ENCODE data around the gene SPATA33.
"Not testable (repeated sequence)": the region's sequence is repeated elsewhere in the genome, so short reads cannot be mapped to it uniquely, and the experiment has no call there.

Gene SPATA33

DNA sequence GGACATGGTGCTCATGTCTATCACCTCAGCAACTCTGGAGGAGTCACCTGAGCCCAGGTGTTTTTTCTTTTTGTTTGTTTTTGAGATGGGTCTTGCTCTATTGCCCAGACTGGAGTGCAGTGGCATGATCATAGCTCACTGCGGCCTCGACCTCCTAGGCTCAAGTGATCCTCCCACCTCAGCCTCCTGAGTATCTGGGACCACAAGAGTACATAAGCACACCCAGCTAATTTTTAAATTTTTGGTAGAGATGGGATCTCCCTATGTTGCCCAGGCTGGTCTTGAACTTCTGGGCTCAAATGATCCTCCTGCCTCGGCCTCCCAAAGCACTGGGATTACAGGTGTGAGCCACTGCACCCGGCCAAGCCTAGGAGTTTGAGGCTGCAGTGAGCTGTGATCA is 32.0 kb downstream of the SPATA33 start:
- not testable (repeated sequence) for H3K9ac ChIP-seq (ENCODE audit: low read depth, low read length); H3K9me3 ChIP-seq (replicated peaks; ENCODE audit: low read length); H3K4me1 ChIP-seq (ENCODE audit: control insufficient read depth, insufficient read depth, low read length); H3K4me2 ChIP-seq (ENCODE audit: low read length); H3K4me3 ChIP-seq (ENCODE audit: low read length); H3K27me3 ChIP-seq (ENCODE audit: control insufficient read depth, insufficient read depth, low read length)
- H3K36me3 ChIP-seq (ENCODE audit: insufficient read depth, low read length), result peaks cover 45% of the 10 kb centered on the region

GRCh38 chr16:89690392-89690901 is 32.8 kb downstream of the SPATA33 start:
- H3K4me2 ChIP-seq (ENCODE audit: low read length), result no peak overlapping the region
- no peaks in the 10 kb centered on the region for H3K9me3 ChIP-seq (replicated peaks; ENCODE audit: low read length)
- no peak overlapping the region for H3K9ac ChIP-seq (ENCODE audit: low read depth, low read length)
- H3K4me3 ChIP-seq (ENCODE audit: low read length), result no peak overlapping the region
- peaks cover 49% of the 10 kb centered on the region for H3K36me3 ChIP-seq (ENCODE audit: insufficient read depth, low read length)
- H3K27me3 ChIP-seq (ENCODE audit: control insufficient read depth, insufficient read depth, low read length), result no peaks in the 10 kb centered on the region
- peaks cover 8% of the 10 kb centered on the region for H3K4me1 ChIP-seq (ENCODE audit: control insufficient read depth, insufficient read depth, low read length)

DNA sequence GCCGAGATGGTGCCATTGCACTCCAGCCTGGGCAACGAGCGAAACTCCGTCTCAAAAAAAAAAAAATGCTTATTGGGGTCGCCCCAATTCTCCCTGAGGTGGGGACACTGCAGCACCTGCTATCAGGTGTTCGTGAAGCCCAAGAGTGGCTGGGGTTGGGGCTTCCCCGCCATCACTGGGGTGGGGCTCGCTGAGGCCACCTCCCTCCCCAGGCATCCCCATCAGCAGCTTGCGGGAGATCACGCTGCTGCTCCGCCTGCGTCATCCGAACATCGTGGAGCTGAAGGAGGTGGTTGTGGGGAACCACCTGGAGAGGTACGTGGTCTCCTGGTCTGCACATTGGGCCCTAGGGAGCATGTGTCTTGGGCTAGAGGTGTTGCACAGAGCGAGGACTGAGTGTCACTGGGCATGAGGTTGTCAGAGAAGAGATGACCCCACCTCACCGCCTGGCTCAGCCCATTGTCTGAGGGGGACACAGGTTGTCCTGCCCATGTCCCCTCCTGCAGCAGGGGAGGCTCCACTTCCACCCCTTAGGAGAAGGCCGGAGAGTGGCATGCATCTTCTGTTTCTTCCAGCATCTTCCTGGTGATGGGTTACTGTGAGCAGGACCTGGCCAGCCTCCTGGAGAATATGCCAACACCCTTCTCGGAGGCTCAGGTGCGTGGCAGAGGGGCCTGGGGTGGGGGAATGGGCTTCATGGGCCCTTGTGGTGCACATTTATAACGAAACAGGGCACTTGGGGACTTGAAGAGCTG is 33.8 kb downstream of the SPATA33 start:
- Histone ChIP-seq H3K4me1 (ENCODE audit: control insufficient read depth, insufficient read depth, low read length) (peaks cover 8% of the 10 kb centered on the region), H3K9me3 (replicated peaks; ENCODE audit: low read length) (no peaks in the 10 kb centered on the region), H3K4me3 (ENCODE audit: low read length) (no peak overlapping the region), H3K4me2 (ENCODE audit: low read length) (no peak overlapping the region), H3K36me3 (ENCODE audit: insufficient read depth, low read length) (peaks cover 58% of the 10 kb centered on the region), H3K27me3 (ENCODE audit: control insufficient read depth, insufficient read depth, low read length) (no peaks in the 10 kb centered on the region), H3K9ac (ENCODE audit: low read depth, low read length) (no peak overlapping the region)

DNA sequence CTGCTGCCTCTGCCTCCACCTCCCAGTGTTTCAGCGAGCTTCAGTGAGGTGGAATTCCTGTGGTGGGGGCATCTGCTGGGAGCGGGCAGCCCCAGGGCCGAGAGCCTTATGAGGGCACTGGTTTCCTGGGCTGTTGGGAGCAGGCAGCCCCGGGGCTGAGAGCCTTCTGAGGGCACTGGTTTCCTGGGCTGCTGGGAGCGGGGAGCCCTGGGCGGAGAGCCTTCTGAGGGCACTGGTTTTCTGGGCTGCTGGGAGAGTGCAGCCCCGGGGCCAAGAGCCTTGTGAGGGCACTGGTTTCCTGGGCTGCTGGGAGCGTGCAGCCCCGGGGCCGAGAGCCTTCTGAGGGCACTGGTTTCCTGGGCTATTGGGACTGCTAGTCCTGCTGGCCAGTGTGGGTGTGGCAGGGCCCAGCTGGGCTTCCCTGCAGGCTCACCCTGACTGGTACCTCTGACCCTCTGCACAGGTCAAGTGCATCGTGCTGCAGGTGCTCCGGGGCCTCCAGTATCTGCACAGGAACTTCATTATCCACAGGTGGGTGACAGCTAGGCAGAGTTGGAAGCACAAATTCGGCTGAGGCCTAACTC is 34.4 kb downstream of the SPATA33 start:
- H3K9me3 ChIP-seq (replicated peaks; ENCODE audit: low read length), result no peaks in the 10 kb centered on the region
- H3K36me3 ChIP-seq (ENCODE audit: insufficient read depth, low read length), result peaks cover 64% of the 10 kb centered on the region
- no peak overlapping the region for H3K9ac ChIP-seq (ENCODE audit: low read depth, low read length)
- no peak overlapping the region for H3K4me3 ChIP-seq (ENCODE audit: low read length)
- no peak overlapping the region for H3K4me2 ChIP-seq (ENCODE audit: low read length)
- no peaks in the 10 kb centered on the region for H3K27me3 ChIP-seq (ENCODE audit: control insufficient read depth, insufficient read depth, low read length)
- H3K4me1 ChIP-seq (ENCODE audit: control insufficient read depth, insufficient read depth, low read length), result peaks cover 8% of the 10 kb centered on the region

DNA sequence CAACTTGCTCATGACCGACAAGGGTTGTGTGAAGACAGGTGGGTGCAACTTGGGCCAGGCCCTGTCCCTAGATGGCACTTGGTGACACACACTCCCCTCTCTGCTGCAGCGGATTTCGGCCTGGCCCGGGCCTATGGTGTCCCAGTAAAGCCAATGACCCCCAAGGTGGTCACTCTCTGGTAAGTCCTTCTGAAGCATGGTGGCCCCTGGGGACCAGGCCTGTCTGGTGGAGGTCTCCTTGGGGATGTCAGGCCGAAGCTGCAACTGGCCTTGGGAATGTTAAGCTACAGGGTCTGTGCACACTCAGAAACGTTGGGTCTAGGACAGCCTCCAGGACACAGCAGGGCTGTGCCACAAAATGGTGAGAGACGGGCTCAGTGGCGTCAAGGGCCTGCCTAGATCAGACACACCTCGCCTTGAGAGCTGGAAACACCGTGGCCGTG is 35.7 kb downstream of the SPATA33 start:
- Histone ChIP-seq H3K4me3 (ENCODE audit: low read length) (no peak overlapping the region), H3K27me3 (ENCODE audit: control insufficient read depth, insufficient read depth, low read length) (no peaks in the 10 kb centered on the region), H3K4me1 (ENCODE audit: control insufficient read depth, insufficient read depth, low read length) (no peaks in the 10 kb centered on the region), H3K36me3 (ENCODE audit: insufficient read depth, low read length) (peaks cover 69% of the 10 kb centered on the region), H3K4me2 (ENCODE audit: low read length) (no peak overlapping the region), H3K9me3 (replicated peaks; ENCODE audit: low read length) (no peaks in the 10 kb centered on the region), H3K9ac (ENCODE audit: low read depth, low read length) (no peak overlapping the region)

GRCh38 chr16:89693931-89694783 is 36.5 kb downstream of the SPATA33 start:
- Histone ChIP-seq H3K36me3 (ENCODE audit: insufficient read depth, low read length) (peaks cover 66% of the 10 kb centered on the region), H3K9ac (ENCODE audit: low read depth, low read length) (no peak overlapping the region)

DNA sequence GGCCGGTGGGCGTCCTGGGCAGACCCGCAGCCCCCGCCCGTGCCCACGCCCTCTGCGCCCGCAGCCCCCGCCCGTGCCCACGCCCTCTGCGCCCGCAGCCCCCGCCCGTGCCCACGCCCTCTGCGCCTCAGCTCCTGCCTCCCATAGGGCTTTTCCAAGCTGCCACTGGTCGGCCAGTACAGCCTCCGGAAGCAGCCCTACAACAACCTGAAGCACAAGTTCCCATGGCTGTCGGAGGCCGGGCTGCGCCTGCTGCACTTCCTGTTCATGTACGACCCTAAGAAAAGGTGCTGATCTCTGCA is 37.1 kb downstream of the SPATA33 start:
- H3K27me3 ChIP-seq (ENCODE audit: control insufficient read depth, insufficient read depth, low read length); H3K4me3 ChIP-seq (ENCODE audit: low read length); H3K4me1 ChIP-seq (ENCODE audit: control insufficient read depth, insufficient read depth, low read length); H3K9me3 ChIP-seq (replicated peaks; ENCODE audit: low read length); H3K4me2 ChIP-seq (ENCODE audit: low read length); H3K9ac ChIP-seq (ENCODE audit: low read depth, low read length): not testable (repeated sequence)
- peaks cover 62% of the 10 kb centered on the region for H3K36me3 ChIP-seq (ENCODE audit: insufficient read depth, low read length)

More at GRCh38 chr16:89693931-89694783, 36.5 kb downstream of the SPATA33 start:
- Histone ChIP-seq H3K27me3 (ENCODE audit: control insufficient read depth, insufficient read depth, low read length) (no peaks in the 10 kb centered on the region), H3K9me3 (replicated peaks; ENCODE audit: low read length) (no peaks in the 10 kb centered on the region), H3K4me1 (ENCODE audit: control insufficient read depth, insufficient read depth, low read length) (no peaks in the 10 kb centered on the region), H3K4me2 (ENCODE audit: low read length) (no peak overlapping the region), H3K4me3 (ENCODE audit: low read length) (no peak overlapping the region)

- Histone ChIP-seq H3K4me1 (ENCODE audit: control insufficient read depth, insufficient read depth, low read length) (peaks cover 4% of the 10 kb centered on the region), H3K9me3 (replicated peaks; ENCODE audit: low read length) (no peaks in the 10 kb centered on the region), H3K9ac (ENCODE audit: low read depth, low read length) (no peak overlapping the region), H3K27me3 (ENCODE audit: control insufficient read depth, insufficient read depth, low read length) (no peaks in the 10 kb centered on the region), H3K36me3 (ENCODE audit: insufficient read depth, low read length) (peaks cover 58% of the 10 kb centered on the region), H3K4me2 (ENCODE audit: low read length) (no peak overlapping the region), H3K4me3 (ENCODE audit: low read length) (no peak overlapping the region)
Measured at GRCh38 chr16:89695086-89695874, 37.6 kb downstream of the SPATA33 start.

- Histone ChIP-seq H3K4me2 (ENCODE audit: low read length) (no peak overlapping the region), H3K36me3 (ENCODE audit: insufficient read depth, low read length) (peaks cover 52% of the 10 kb centered on the region), H3K4me3 (ENCODE audit: low read length) (no peak overlapping the region), H3K9ac (ENCODE audit: low read depth, low read length) (no peak overlapping the region), H3K27me3 (ENCODE audit: control insufficient read depth, insufficient read depth, low read length) (no peaks in the 10 kb centered on the region), H3K9me3 (replicated peaks; ENCODE audit: low read length) (no peaks in the 10 kb centered on the region), H3K4me1 (ENCODE audit: control insufficient read depth, insufficient read depth, low read length) (peaks cover 11% of the 10 kb centered on the region)
Measured at GRCh38 chr16:89695875-89696669, 38.4 kb downstream of the SPATA33 start.

GRCh38 chr16:89696670-89697128 is 39.1 kb downstream of the SPATA33 start:
- no peaks in the 10 kb centered on the region for H3K27me3 ChIP-seq (ENCODE audit: control insufficient read depth, insufficient read depth, low read length)
- H3K4me1 ChIP-seq (ENCODE audit: control insufficient read depth, insufficient read depth, low read length), result peaks cover 11% of the 10 kb centered on the region
- H3K4me2 ChIP-seq (ENCODE audit: low read length), result no peak overlapping the region
- H3K36me3 ChIP-seq (ENCODE audit: insufficient read depth, low read length), result peaks cover 47% of the 10 kb centered on the region
- H3K9me3 ChIP-seq (replicated peaks; ENCODE audit: low read length), result no peaks in the 10 kb centered on the region
- no peak overlapping the region for H3K9ac ChIP-seq (ENCODE audit: low read depth, low read length)
- no peak overlapping the region for H3K4me3 ChIP-seq (ENCODE audit: low read length)
